Esophagus muscularis mucosa (tissue), 4 donors: ENCODE measurements around the gene CPED1.
"Not testable (repeated sequence)": the region's sequence is repeated elsewhere in the genome, so short reads cannot be mapped to it uniquely, and the experiment has no call there.

Source experiments
- CTCF ChIP-seq, 3 experiments: fragments of 200-600 bp in 2 of 3; fragments of 450-650 bp in 1 of 3; sonication (generic) in 2 of 3; IDR thresholded peaks; one replicate each; pipeline ENCODE4 v1.5.1; 2017 to 2019; ENCODE audit warnings: antibody characterized with exemption in 3 of 3, mild to moderate bottlenecking in 2 of 3, moderate library complexity in 1 of 3
- EP300 ChIP-seq: sonication (generic); formaldehyde crosslinking; IDR thresholded peaks from one replicate; pipeline ENCODE4 v1.6.1; 2017; ENCODE audit warnings: antibody characterized with exemption
- POLR2A ChIP-seq: fragments of 450-650 bp; IDR thresholded peaks from one replicate; pipeline ENCODE4 v1.6.1; 2017; ENCODE audit warnings: antibody characterized with exemption, moderate library complexity, mild to moderate bottlenecking, low read depth

DNA sequence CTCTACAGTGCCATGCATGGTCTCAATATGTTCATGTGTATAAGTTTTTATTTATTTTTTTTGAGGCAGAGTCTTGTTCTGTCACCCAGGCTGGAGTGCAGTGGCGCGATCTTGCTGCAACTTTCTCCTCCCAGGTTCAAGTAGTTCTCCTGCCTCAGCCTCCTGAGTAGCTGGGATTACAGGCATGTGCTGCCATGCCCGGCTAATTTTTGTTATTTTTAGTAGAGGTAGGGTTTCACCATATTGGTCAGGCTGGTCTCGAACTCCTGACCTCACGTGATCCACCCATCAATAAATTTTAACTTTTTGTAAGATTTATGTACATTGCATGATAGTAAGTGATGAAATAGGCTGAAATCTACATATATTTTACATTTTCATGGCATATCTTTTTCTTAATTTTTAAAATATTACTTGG is 86.9 kb downstream of the CPED1 start:
- not testable (repeated sequence) for TF ChIP-seq POLR2A; CTCF (IDR thresholded peaks at IDR 0.05); EP300
